ENCODE results near the gene PPP2R3A. TPM values are rescaled to one million over a fixed set of nuclear protein-coding genes. Genes with fewer than 3 reads are reported as not detected.

PPP2R3A gene
- 9.3 and 9.6 TPM in 2 replicates for total RNA-seq

GRCh38 chr3:135965506-135966270, at the start of gene PPP2R3A:
PPP2R3A (plus strand) TSS chr3:135965728; CDS start chr3:136001499, 35,771 bp downstream.

GRCh38 chr3:136196064-136196400, 230.5 kb downstream of the PPP2R3A start, which contains the start of gene MSL2:
MSL2 (minus strand) TSS chr3:136196335; CDS start chr3:136195113, 1,222 bp downstream.

Other genes starting within 250 kb of the PPP2R3A start
- 12.6 and 13.0 TPM in 2 replicates for gene MSL2, start 230.6 kb downstream of the PPP2R3A start, total RNA-seq